Activated CD4-positive, alpha-beta T cell treated with anti-CD3 and anti-CD28 coated beads for 4 hours (primary cell): ENCODE data around the gene AGPAT3.
A peak's percentile ranks its signal among the peaks of the same experiment; 100 is the strongest.

Experiments
- DNase-seq, 2 donors: peaks; one replicate each; pipeline ENCODE4 v3.0.0-alpha.2; 2020

The AGPAT3 gene

DNA sequence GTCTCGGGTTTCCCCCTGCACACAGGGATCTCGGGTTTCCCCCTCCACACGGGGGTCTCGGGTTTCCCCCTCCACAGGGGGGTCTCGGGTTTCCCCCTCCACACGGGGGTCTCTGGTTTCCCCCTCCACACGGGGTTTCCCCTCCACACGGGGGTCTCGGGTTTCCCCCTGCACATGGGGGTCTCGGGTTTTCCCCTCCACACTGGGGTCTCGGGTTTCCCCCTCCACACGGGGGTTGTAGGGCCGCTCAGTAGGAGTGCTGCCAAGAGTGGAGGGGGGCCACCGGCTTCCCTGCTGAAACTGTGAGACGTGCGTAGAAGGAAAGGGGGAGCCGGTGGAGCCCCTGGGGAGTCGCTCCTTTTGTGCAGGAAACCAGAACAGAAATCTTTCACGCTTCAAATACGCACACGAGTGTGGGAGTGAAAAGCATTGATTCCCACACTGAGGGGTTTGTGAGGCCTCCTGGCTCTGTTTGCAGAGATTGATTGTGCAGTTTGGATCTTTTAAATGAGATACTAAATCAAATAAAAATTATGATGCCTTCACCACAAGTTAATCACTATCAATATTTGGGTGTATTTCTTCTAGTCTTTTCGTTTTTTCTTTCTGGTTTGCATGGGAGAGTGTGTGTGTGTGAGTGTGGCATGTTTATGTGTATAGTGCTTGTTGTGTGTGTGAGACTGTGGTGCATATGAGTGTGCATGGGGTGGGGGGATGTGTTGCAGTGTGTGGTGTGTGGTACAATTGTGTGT is 92.8 kb downstream of the AGPAT3 start:
- no peak for DNase-seq

GRCh38 chr21:43958364-43959158 is 93.5 kb downstream of the AGPAT3 start:
- DNase-seq = no peak

DNA sequence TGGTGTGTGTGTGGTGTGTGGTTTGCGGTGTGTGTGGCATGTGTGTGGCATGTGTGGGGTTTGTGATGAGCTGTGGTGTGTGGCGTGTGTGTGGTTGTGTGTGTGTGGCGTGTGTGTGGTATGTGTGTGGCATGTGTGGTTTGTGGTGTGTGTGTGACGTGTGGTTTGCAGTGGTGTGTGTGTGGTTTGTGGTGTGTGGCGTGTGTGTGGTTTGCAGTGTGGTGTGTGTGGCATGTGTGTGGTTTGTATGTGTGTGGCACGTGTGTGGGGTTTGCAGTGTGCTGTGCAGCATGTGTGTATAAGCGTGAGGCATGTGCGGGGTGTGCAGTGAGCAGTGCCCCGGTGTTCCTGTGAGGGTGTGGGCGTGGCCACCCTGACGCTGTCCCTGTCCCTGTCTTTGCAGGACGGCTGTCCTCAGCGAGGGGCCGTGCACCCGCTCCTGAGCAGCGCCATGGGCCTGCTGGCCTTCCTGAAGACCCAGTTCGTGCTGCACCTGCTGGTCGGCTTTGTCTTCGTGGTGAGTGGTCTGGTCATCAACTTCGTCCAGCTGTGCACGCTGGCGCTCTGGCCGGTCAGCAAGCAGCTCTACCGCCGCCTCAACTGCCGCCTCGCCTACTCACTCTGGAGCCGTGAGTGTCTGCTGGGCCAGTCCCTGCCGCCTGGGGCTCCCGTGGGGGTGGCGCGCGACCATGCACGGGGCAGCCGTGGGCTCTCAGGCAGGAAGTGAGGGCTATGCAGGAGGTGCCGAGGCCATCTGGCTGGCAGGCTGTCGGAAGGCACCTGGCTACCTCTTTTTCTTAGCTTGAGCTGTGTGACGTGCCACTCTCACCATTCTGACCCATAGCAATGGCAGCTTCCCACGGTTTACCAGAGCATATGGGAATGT is 94.5 kb downstream of the AGPAT3 start:
- no peak for DNase-seq

DNA sequence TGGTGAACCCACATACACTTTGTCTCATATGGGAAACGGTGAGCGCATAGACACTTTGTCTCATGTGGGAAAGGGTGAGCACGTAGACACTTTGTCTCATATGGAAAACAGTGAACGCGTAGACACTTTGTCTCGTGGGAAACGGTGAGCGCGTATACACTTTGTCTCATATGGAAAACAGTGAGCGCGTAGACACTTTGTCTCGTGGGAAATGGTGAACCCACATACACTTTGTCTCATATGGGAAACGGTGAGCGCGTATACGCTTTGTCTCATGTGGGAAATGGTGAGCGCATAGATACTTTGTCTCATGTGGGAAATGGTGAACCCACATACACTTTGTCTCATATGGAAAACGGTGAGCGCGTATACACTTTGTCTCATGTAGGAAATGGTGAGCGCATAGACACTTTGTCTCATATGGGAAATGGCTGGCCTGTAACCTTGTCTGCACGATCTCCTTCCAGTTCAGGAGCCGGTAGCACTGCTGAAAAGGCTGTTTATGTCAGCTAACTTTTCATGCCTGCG is 96.4 kb downstream of the AGPAT3 start:
- no peak for DNase-seq

GRCh38 chr21:43965911-43966585 is 101.0 kb downstream of the AGPAT3 start:
- no peak for DNase-seq

GRCh38 chr21:43966946-43967512 is 102.0 kb downstream of the AGPAT3 start:
- no peak for DNase-seq

DNA sequence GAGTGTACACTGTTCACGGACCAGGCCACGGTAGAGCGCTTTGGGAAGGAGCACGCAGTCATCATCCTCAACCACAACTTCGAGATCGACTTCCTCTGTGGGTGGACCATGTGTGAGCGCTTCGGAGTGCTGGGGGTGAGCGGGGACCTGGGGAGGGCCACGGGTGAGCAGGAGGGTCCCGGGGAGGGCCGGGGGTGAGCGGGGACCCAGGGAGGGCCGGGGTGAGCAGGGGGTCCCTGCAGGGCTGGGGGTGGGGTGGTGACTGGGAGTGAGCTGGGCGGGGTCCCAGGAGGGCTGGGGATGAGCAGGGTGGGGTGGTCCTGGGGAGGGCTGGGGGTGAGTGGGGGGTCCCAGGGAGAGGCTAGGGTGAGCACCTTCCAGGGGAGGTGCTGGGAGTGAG is 103.0 kb downstream of the AGPAT3 start:
- DNase-seq = no peak

DNA sequence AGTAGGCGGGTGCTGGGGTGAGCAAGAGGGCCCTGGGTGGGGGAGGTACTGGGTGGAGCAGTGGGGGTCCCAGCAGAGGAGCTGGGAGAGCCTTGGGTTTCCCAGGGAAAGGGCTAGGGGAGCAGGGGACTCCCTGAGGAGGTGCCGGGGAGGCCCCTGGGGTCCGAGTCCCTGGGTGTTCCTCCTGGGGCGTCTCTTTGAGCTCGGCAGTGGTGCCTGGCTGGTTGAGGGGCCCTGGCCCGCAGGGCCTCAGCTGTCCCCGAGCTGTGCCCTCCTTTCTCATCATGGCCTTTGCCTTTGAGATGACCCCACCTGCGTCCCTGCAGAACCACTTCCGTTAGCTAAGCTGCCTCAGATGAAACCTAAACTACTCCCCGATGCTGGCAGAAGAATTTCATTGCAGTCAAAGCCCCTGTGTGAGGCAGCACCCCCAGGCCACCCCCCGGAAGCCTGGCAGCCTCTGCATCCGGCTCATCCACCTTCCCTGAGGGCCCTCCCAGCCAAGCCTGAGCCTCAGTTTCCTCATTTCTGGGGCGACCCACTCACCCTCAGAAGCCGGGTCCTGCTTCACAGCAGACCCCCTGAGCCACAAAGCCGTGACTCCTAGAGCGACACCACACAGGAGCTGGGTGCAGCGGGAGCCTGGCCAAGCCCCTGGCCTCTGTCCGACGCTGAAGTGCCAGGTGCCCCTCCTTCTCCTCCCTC is 103.5 kb downstream of the AGPAT3 start:
- DNase-seq = no peak

GRCh38 chr21:43969115-43969444 is 104.1 kb downstream of the AGPAT3 start:
- DNase-seq = no peak

DNA sequence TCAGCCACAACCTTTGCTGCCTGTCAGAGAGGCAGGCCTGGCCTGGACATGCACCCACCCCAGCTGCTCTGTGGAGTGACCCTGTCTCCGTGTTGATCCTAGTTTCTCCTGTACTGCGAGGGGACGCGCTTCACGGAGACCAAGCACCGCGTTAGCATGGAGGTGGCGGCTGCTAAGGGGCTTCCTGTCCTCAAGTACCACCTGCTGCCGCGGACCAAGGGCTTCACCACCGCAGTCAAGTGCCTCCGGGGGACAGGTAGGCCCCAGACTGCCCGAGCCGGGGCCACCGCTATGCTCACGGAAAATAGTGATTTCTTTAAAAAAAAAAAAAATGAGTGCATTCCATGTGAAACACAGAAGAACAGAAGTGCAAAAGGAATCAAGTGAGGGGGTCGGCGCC is 105.5 kb downstream of the AGPAT3 start:
- no peak for DNase-seq

DNA sequence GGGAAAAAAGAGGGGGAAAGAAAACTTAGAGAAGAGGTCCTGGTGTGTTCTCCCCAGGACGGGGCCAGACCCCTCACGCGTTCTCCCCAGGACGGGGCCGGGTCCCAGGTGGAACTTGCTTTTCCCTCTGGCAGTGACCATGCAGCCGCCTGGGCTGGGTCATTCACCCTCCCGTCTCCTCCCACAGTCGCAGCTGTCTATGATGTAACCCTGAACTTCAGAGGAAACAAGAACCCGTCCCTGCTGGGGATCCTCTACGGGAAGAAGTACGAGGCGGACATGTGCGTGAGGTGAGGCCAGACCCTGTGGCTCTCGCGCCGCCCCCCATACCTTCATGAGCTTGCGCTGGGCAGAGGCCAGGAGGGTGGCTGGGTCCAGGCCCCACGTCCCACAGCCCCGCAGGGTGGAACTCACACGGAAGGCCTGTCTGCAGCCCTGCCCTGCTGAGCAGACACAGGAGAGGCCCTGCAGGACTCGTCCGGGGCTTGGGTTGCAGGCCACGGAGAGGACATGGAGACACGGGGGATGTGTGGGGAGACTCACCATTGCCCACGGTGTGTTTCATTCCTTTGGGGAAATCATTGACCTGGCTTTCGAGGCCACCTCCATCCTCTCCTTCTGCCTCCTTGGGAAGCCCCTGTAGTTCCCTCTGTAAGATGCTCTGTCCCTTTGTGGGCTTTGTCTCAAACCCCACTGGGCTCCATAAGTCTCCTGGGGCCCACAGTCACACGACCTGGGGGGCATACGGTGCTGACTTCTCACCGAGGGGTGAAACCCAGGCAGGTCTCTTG is 106.4 kb downstream of the AGPAT3 start:
- DNase-seq = no peak

DNA sequence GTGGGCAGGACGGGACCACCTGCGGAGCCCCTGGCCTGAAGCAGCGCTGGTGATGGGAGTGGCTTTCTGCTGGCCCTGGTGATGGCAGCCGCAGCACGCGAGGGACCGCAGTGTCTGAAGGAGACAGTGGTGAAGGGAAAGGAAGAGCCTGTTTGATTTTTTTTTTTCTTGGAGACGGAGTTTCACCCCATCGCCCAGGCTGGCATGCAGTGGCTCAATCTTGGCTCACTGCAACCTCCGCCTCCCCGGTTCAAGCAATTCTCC is 106.9 kb downstream of the AGPAT3 start:
- DNase-seq = no peak

GRCh38 chr21:43972850-43973633 is 108.0 kb downstream of the AGPAT3 start:
- no peak for DNase-seq

GRCh38 chr21:43973634-43973955 is 108.6 kb downstream of the AGPAT3 start:
- DNase-seq = no peak

DNA sequence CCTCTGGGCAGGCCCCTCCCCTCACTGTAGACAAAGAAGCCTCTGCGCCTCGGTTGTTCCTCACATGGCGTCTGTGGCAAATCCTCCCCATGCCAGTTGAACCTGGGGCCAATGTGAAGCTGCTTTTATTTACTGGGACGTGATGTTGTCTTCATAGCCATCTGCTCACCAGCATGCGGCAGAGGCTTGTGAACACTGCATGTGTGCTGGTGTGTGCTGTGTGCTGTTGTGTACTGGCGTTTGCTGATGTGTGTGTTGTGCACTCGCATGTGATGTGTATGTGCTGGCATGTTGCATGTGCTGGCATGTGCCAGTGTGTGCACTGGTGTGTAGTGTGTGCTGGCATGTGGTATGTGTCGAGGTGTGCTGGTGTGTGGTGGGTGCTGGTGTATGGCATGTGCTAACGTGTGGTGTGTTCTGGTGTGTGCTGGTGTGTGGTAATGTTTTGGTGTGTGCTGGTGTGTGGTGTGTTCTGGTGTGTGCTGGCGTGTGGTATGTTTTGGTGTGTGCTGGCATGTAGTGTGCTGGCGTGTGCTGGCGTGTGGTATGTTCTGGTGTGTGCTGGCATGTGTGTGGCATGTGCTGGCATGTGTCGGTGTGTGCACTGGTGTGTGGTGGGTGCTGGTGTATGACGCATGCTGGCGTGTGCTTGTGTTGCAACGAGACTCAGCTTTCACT is 109.9 kb downstream of the AGPAT3 start:
- no peak for DNase-seq

GRCh38 chr21:43975469-43976098 is 110.6 kb downstream of the AGPAT3 start:
- peak; percentile 72 to 88 for DNase-seq

- no peak for DNase-seq
These were observed 111.6 kb downstream of the AGPAT3 start for GRCh38 chr21:43976661-43977060.

DNA sequence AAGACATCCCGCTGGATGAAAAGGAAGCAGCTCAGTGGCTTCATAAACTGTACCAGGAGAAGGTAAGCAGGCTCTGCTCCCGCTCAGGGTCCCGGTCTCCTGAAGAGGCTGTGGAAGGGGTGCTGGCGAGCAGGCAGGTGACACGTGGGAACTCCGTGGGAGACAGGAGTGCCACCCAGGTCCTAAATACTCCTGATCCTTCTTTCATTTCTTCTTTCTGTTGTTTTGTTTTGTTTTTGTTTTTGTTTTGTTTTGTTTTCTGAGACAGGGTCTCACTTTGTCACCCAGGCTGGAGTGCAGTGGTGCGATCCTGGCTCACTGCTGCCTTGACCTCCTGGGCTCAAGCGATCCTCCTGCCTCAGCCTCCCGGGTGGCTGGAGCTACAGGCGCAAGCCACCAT is 113.0 kb downstream of the AGPAT3 start:
- DNase-seq = no peak

GRCh38 chr21:43979654-43980053 is 114.6 kb downstream of the AGPAT3 start:
- DNase-seq = no peak
